ENCODE measurements around the gene LENG1. TPM values are rescaled to one million over a fixed set of nuclear protein-coding genes. Genes with fewer than 3 reads are reported as not detected.

LENG1 gene
- total and polyA plus RNA-seq, 9 of the 15 experiments (the other 6 are each of a cell fraction or from before 2014, with no cell fraction given) = 0.30 to 10.5 (median 4.7) TPM

GRCh38 chr19:54172471-54173358 lies 13.2 kb upstream of the LENG1 start, which contains the start of gene TMC4:
Gene TMC4, minus strand, starts transcription at chr19:54173160. Its CDS starts 43 bp downstream, at chr19:54173117.
- H3K79me2 ChIP-seq (ENCODE audit: control insufficient read depth, insufficient read depth, low read length) = no peaks in the 10 kb centered on the region
- H3K4me2 ChIP-seq (ENCODE audit: insufficient read depth, low read length) = no peak within 1 kb of the TSS
- no peaks in the 10 kb centered on the region for H3K27me3 ChIP-seq (ENCODE audit: control insufficient read depth in 2 of 2, insufficient read depth in 2 of 2, low read length in 2 of 2)
- H3K9me3 ChIP-seq (replicated peaks; ENCODE audit: control insufficient read depth, insufficient read depth, low read depth, low read length) = no peaks in the 10 kb centered on the region
- in situ Hi-C loops (cut with MboI) = no loop called here
- no peak within 1 kb of the TSS for H3K27ac ChIP-seq (ENCODE audit: extremely low read depth, low read depth, low read length)
- intact Hi-C loops (cut with micrococcal nuclease) = no loop called here
- FAIRE-seq (peak; percentile 70), DNase-seq (ENCODE audit: extremely low read depth in 1 of 4, low spot score in 3 of 4) (peak in 2 of 4 experiments; percentile 26 to 55), ATAC-seq (peak; percentile 68)
- H3K4me3 ChIP-seq = no peak within 1 kb of the TSS
- ChIA-PET POLR2A (interaction anchor here (0.8 to 3.4 kb wide), 5 partner anchors 11 to 33 kb away, joined by 4 to 19 read pairs (median 5); partner anchors contain the start of genes MBOAT7, RPS9 and TSEN34), CTCF (ENCODE audit: low intra/inter-chr PET ratio) (interaction anchor here (5.9 kb wide), 1 partner anchor 58 kb away, joined by 37 read pairs; no protein-coding TSS in a partner anchor)
- H4K20me1 ChIP-seq (replicated peaks; ENCODE audit: control insufficient read depth, insufficient read depth, low read length) = no peaks in the 10 kb centered on the region
- H3K36me3 ChIP-seq (ENCODE audit: control insufficient read depth, insufficient read depth, low read length) = peaks cover 10% of the 10 kb centered on the region; the same call in 2 of the 3 replicates
- H3K9ac ChIP-seq (ENCODE audit: insufficient read depth in 1 of 2, low read depth in 2 of 2, low read length in 2 of 2) = peak within 1 kb of the TSS in 1 of 2 experiments; percentile 43; a peak in 1 of 4 replicates
- peaks cover 2 to 46% of the 10 kb centered on the region in 2 experiments; a peak in 2 of 5 replicates for H3K4me1 ChIP-seq (replicated peaks in 1 of 2; ENCODE audit: control insufficient read depth in 2 of 2, insufficient read depth in 2 of 2, low read length in 2 of 2)
- no peaks in the 10 kb centered on the region for H3K9me1 ChIP-seq (ENCODE audit: control insufficient read depth, insufficient read depth, low read length)
- no peak within 1 kb of the TSS for H2AFZ ChIP-seq (ENCODE audit: low read depth, low read length)
- BruUV-seq (replicated peaks) = no TSS peak
- WGBS (ENCODE audit: insufficient coverage, low coverage, missing lambda C conversion rate) = 14% methylated on average over 10 of the region's 13 CpGs
- peak; percentile 82 for TF ChIP-seq CTBP1 (IDR thresholded peaks at IDR 0.05; ENCODE audit: borderline replicate concordance)
- TF ChIP-seq HES1 (IDR thresholded peaks at IDR 0.05; ENCODE audit: low read depth) = no peak
- no peak for TF ChIP-seq PTBP1 (IDR thresholded peaks at IDR 0.05; ENCODE audit: low read depth, low read length)
- TF ChIP-seq ARID2 (IDR thresholded peaks at IDR 0.05) = no peak
- no peak for TF ChIP-seq SMARCE1 (IDR thresholded peaks at IDR 0.05)
- no peak for TF ChIP-seq MTF1 (CRISPR knock-in tag; IDR thresholded peaks at IDR 0.05; ENCODE audit: borderline replicate concordance)
- TF ChIP-seq POLR2A (conservative IDR thresholded peaks at IDR 0.05) = peak; percentile 67
- TF ChIP-seq SRF (CRISPR knock-in tag; IDR thresholded peaks at IDR 0.05) = no peak
- TF ChIP-seq POLR2B (IDR thresholded peaks at IDR 0.05; ENCODE audit: low read depth, partially characterized antibody) = peak; percentile 48
- TF ChIP-seq ZNF41 (CRISPR knock-in tag; conservative IDR thresholded peaks at IDR 0.05) = no peak
- no peak for TF ChIP-seq TGIF2 (CRISPR knock-in tag; IDR thresholded peaks at IDR 0.05)
- no peak for TF ChIP-seq ARHGAP35 (IDR thresholded peaks at IDR 0.05; ENCODE audit: partially characterized antibody)
- TF ChIP-seq BCLAF1 (IDR thresholded peaks at IDR 0.05; ENCODE audit: borderline replicate concordance in 1 of 2, control insufficient read depth in 1 of 2, low read depth in 2 of 2, low read length in 1 of 2) = no peak
- no peak for TF ChIP-seq MTA1 (IDR thresholded peaks at IDR 0.05; ENCODE audit: borderline replicate concordance)
- peak; percentile 97 for TF ChIP-seq ZEB2 (IDR thresholded peaks at IDR 0.05)
- TF ChIP-seq STAT5B (CRISPR knock-in tag; IDR thresholded peaks at IDR 0.05) = no peak
- TF ChIP-seq RBM25 (IDR thresholded peaks at IDR 0.05; ENCODE audit: low read depth, low read length, severe bottlenecking) = no peak
- TF ChIP-seq ZNF830 (CRISPR knock-in tag; IDR thresholded peaks at IDR 0.05) = no peak
- no peak for TF ChIP-seq STAG1 (CRISPR knock-in tag; IDR thresholded peaks at IDR 0.05; ENCODE audit: borderline replicate concordance)
- no peak for TF ChIP-seq DNMT1 (IDR thresholded peaks at IDR 0.05)

Measured in K562 (cell line).